ENCODE data around the gene SPNS3.

Gene SPNS3

GRCh38 chr17:4499431-4500190 lies 65.9 kb downstream of the SPNS3 start:
- H3K9me3 Mint-ChIP-seq = no peaks in the 10 kb centered on the region
- H3K27me3 Mint-ChIP-seq = peaks cover 16% of the 10 kb centered on the region
- ATAC-seq (ENCODE audit: low read depth) = peak; percentile 11
- H3K27ac Mint-ChIP-seq = no peak overlapping the region
- H3K4me3 Mint-ChIP-seq = peak overlapping the region; percentile 88
- H3K36me3 Mint-ChIP-seq = no peaks in the 10 kb centered on the region
- peak in 1 of 2 donors; percentile 41 for DNase-seq (ENCODE audit: low spot score in 2 of 2)
- peaks cover 28% of the 10 kb centered on the region for H3K4me1 Mint-ChIP-seq

- DNase-seq (ENCODE audit: low spot score in 2 of 2) (no peak), ATAC-seq (ENCODE audit: low read depth) (no peak)
- peak overlapping the region; percentile 88 for H3K4me3 Mint-ChIP-seq
- no peak overlapping the region for H3K27ac Mint-ChIP-seq
- peaks cover 28% of the 10 kb centered on the region for H3K4me1 Mint-ChIP-seq
- H3K27me3 Mint-ChIP-seq = peaks cover 17% of the 10 kb centered on the region
- no peaks in the 10 kb centered on the region for H3K9me3 Mint-ChIP-seq
- H3K36me3 Mint-ChIP-seq = no peaks in the 10 kb centered on the region
Observed at GRCh38 chr17:4500191-4500571, 66.4 kb downstream of the SPNS3 start.

GRCh38 chr17:4501295-4501949 lies 67.7 kb downstream of the SPNS3 start:
- H3K4me3 Mint-ChIP-seq = no peak overlapping the region
- no peak for DNase-seq (ENCODE audit: low spot score in 2 of 2)
- H3K36me3 Mint-ChIP-seq = no peaks in the 10 kb centered on the region
- no peaks in the 10 kb centered on the region for H3K9me3 Mint-ChIP-seq
- peaks cover 28% of the 10 kb centered on the region for H3K4me1 Mint-ChIP-seq
- no peak overlapping the region for H3K27ac Mint-ChIP-seq
- H3K27me3 Mint-ChIP-seq = peaks cover 17% of the 10 kb centered on the region
- ATAC-seq (ENCODE audit: low read depth) = no peak

GRCh38 chr17:4502466-4503154 lies 68.9 kb downstream of the SPNS3 start:
- Mint-ChIP-seq H3K27me3 (peaks cover 20% of the 10 kb centered on the region), H3K4me3 (no peak overlapping the region), H3K36me3 (no peaks in the 10 kb centered on the region), H3K4me1 (peaks cover 19% of the 10 kb centered on the region), H3K27ac (no peak overlapping the region), H3K9me3 (no peaks in the 10 kb centered on the region)
- ATAC-seq (ENCODE audit: low read depth) = no peak
- DNase-seq (ENCODE audit: low spot score in 2 of 2) = no peak

GRCh38 chr17:4503283-4504025 lies 69.7 kb downstream of the SPNS3 start:
- no peaks in the 10 kb centered on the region for H3K36me3 Mint-ChIP-seq
- H3K4me1 Mint-ChIP-seq = peaks cover 16% of the 10 kb centered on the region
- H3K27ac Mint-ChIP-seq = no peak overlapping the region
- no peak for DNase-seq (ENCODE audit: low spot score in 2 of 2)
- no peak for ATAC-seq (ENCODE audit: low read depth)
- no peak overlapping the region for H3K4me3 Mint-ChIP-seq
- H3K9me3 Mint-ChIP-seq = no peaks in the 10 kb centered on the region
- H3K27me3 Mint-ChIP-seq = peaks cover 20% of the 10 kb centered on the region

GRCh38 chr17:4504188-4504587 lies 70.4 kb downstream of the SPNS3 start:
- H3K4me3 Mint-ChIP-seq = no peak overlapping the region
- no peaks in the 10 kb centered on the region for H3K9me3 Mint-ChIP-seq
- no peak for ATAC-seq (ENCODE audit: low read depth)
- no peak overlapping the region for H3K27ac Mint-ChIP-seq
- H3K4me1 Mint-ChIP-seq = peaks cover 19% of the 10 kb centered on the region
- H3K36me3 Mint-ChIP-seq = no peaks in the 10 kb centered on the region
- no peak for DNase-seq (ENCODE audit: low spot score in 2 of 2)
- H3K27me3 Mint-ChIP-seq = peaks cover 23% of the 10 kb centered on the region

- no peaks in the 10 kb centered on the region for H3K9me3 Mint-ChIP-seq
- ATAC-seq (ENCODE audit: low read depth) (no peak), DNase-seq (ENCODE audit: low spot score in 2 of 2) (no peak)
- no peak overlapping the region for H3K4me3 Mint-ChIP-seq
- H3K4me1 Mint-ChIP-seq = peaks cover 17% of the 10 kb centered on the region
- H3K36me3 Mint-ChIP-seq = no peaks in the 10 kb centered on the region
- H3K27ac Mint-ChIP-seq = no peak overlapping the region
- peaks cover 23% of the 10 kb centered on the region for H3K27me3 Mint-ChIP-seq
Observed at GRCh38 chr17:4505187-4505586, 71.4 kb downstream of the SPNS3 start.

- ATAC-seq (ENCODE audit: low read depth) (no peak), DNase-seq (ENCODE audit: low spot score in 2 of 2) (no peak)
- no peaks in the 10 kb centered on the region for H3K36me3 Mint-ChIP-seq
- H3K27me3 Mint-ChIP-seq = peaks cover 20% of the 10 kb centered on the region
- no peak overlapping the region for H3K4me3 Mint-ChIP-seq
- no peak overlapping the region for H3K27ac Mint-ChIP-seq
- H3K9me3 Mint-ChIP-seq = no peaks in the 10 kb centered on the region
- peaks cover 16% of the 10 kb centered on the region for H3K4me1 Mint-ChIP-seq
Observed at GRCh38 chr17:4506175-4506813, 72.6 kb downstream of the SPNS3 start.

GRCh38 chr17:4506892-4507291 lies 73.2 kb downstream of the SPNS3 start:
- Mint-ChIP-seq H3K27me3 (peaks cover 18% of the 10 kb centered on the region), H3K36me3 (no peaks in the 10 kb centered on the region), H3K9me3 (no peaks in the 10 kb centered on the region), H3K27ac (no peak overlapping the region), H3K4me1 (peaks cover 14% of the 10 kb centered on the region), H3K4me3 (no peak overlapping the region)
- ATAC-seq (ENCODE audit: low read depth) (no peak), DNase-seq (ENCODE audit: low spot score in 2 of 2) (no peak)

- Mint-ChIP-seq H3K4me1 (peaks cover 14% of the 10 kb centered on the region), H3K9me3 (no peaks in the 10 kb centered on the region), H3K27ac (peak overlapping the region; percentile 36), H3K36me3 (no peaks in the 10 kb centered on the region), H3K4me3 (no peak overlapping the region), H3K27me3 (peaks cover 18% of the 10 kb centered on the region)
- DNase-seq (ENCODE audit: low spot score in 2 of 2) = no peak
- no peak for ATAC-seq (ENCODE audit: low read depth)
Observed at GRCh38 chr17:4507361-4508111, 73.8 kb downstream of the SPNS3 start.

- Mint-ChIP-seq H3K36me3 (no peaks in the 10 kb centered on the region), H3K4me1 (peaks cover 14% of the 10 kb centered on the region), H3K9me3 (no peaks in the 10 kb centered on the region), H3K27me3 (peaks cover 18% of the 10 kb centered on the region), H3K4me3 (no peak overlapping the region), H3K27ac (no peak overlapping the region)
- ATAC-seq (ENCODE audit: low read depth) (no peak), DNase-seq (ENCODE audit: low spot score in 2 of 2) (no peak)
Observed at GRCh38 chr17:4508207-4508606, 74.5 kb downstream of the SPNS3 start.

GRCh38 chr17:4509401-4509800 lies 75.7 kb downstream of the SPNS3 start:
- ATAC-seq (ENCODE audit: low read depth) (no peak), DNase-seq (ENCODE audit: low spot score in 2 of 2) (no peak)
- no peak overlapping the region for H3K27ac Mint-ChIP-seq
- peaks cover 14% of the 10 kb centered on the region for H3K4me1 Mint-ChIP-seq
- H3K27me3 Mint-ChIP-seq = peaks cover 12% of the 10 kb centered on the region
- H3K9me3 Mint-ChIP-seq = no peaks in the 10 kb centered on the region
- H3K4me3 Mint-ChIP-seq = no peak overlapping the region
- no peaks in the 10 kb centered on the region for H3K36me3 Mint-ChIP-seq

Data from memory B cell (primary cell).